ENCODE data around the gene FBXL13. TPM values are rescaled to one million over a fixed set of nuclear protein-coding genes. Genes with fewer than 3 reads are reported as not detected.

Gene FBXL13
- total and polyA plus RNA-seq, 8 donors, result 0.42 to 2.4 (median 1.4) TPM

DNA sequence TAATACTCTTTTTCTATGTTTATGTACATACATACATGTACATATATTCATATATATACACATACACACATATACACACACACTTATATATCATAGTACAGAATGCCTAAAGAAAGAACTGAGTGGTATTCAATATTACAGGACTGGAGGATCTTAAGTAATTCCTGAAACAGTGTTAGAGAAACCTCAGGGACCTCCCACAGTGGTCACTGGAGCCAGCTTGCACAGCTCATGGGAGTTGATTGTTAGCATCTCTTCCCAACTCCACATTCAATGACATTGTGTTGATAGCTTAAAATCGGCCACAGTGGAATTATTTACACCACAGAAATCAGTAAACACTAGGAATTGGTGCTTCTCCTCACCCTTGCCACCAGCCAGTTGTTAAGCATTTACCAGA is 155.8 kb downstream of the FBXL13 start:
- no peak for FAIRE-seq
- Histone ChIP-seq H3K4me3 (no peak overlapping the region), H3K27ac (no peak overlapping the region), H3K36me3 (no peaks in the 10 kb centered on the region), H3K4me1 (no peaks in the 10 kb centered on the region), H3K27me3 (no peaks in the 10 kb centered on the region), H3K9me3 (no peaks in the 10 kb centered on the region)
- TF ChIP-seq, protein P1, sequence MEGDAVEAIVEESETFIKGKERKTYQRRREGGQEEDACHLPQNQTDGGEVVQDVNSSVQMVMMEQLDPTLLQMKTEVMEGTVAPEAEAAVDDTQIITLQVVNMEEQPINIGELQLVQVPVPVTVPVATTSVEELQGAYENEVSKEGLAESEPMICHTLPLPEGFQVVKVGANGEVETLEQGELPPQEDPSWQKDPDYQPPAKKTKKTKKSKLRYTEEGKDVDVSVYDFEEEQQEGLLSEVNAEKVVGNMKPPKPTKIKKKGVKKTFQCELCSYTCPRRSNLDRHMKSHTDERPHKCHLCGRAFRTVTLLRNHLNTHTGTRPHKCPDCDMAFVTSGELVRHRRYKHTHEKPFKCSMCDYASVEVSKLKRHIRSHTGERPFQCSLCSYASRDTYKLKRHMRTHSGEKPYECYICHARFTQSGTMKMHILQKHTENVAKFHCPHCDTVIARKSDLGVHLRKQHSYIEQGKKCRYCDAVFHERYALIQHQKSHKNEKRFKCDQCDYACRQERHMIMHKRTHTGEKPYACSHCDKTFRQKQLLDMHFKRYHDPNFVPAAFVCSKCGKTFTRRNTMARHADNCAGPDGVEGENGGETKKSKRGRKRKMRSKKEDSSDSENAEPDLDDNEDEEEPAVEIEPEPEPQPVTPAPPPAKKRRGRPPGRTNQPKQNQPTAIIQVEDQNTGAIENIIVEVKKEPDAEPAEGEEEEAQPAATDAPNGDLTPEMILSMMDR (IDR thresholded peaks at IDR 0.05), result no peak
- intact Hi-C loops (cut with DNase I), result no loop called here
- 26 to 31% methylated on average over 1 of the region's 1 CpG for WGBS, 2 donors
- no peak for ATAC-seq
- no peak for DNase-seq

DNA sequence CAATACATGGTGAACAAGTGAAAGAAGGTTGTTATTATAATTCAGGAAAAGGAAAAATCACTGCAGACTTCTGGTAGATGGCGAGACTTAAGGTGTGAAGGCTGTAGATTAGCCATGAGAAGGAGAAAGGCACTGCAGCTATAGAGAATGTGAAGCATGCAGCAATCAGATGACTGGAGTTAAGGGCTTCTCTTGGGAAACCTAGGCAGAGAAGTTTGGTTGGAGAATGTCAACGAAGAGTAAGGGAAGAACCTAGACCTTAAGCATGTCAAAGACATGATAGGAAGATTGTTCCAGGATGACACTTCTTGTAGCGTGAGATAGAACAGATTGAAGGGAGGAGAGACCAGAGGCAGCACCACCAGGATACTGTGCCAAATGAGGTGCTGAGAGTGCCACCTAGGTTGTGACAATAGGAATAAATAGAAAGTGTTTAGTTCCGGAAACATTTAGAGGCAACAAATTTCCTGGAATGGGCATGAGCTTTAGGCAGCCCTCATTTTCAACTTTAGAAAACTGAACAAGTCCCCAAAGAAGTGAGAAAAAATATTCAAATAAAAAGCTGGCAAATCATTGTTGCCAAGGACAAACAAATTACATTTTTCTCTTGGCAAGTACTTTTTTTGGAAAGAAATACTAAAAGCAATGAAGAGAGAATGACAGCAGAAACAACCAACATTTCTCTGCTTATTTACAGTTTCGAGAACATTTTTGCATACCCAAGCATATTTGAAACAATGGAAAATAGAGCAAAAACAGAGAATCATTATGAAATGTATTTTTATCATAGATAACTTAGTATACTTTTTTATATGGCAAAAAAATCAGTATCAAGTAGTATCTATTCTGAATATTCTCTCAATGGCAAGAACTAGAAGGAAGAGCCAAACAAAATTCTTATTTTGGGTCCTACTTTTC is 156.9 kb downstream of the FBXL13 start:
- TF ChIP-seq, protein P1 (IDR thresholded peaks at IDR 0.05), result no peak
- no peaks in the 10 kb centered on the region for H3K9me3 ChIP-seq
- H3K36me3 ChIP-seq, result no peaks in the 10 kb centered on the region
- DNase-seq (no peak), FAIRE-seq (no peak), ATAC-seq (peak in 2 of 4 donors; percentile 47 to 57)
- intact Hi-C loops (cut with DNase I), result no loop called here
- 78% methylated on average over 5 of the region's 5 CpGs for WGBS, 2 donors
- no peaks in the 10 kb centered on the region for H3K27me3 ChIP-seq
- no peaks in the 10 kb centered on the region for H3K4me1 ChIP-seq
- H3K4me3 ChIP-seq, result no peak overlapping the region
- H3K27ac ChIP-seq, result no peak overlapping the region

DNA sequence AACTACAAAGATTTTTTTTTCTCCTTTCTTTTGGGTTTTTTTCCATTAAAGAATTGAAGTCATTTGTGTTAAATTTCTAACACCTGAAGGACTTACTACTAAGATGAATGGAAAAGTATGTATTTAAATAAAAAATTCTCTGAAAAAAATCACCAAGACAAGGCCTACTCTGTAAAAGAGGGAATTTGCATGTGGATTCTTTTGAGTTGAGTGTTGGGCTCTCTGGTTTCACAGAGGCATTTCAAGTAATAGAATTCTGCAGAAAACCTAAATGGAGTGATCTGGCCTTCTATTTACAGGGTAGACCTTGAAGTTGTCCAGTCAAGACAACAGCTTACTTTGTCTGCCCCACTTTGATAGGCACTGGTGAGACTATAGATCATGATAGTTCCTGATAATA is 157.7 kb downstream of the FBXL13 start:
- DNase-seq, result no peak
- FAIRE-seq, result no peak
- Histone ChIP-seq H3K4me1 (no peaks in the 10 kb centered on the region), H3K4me3 (no peak overlapping the region), H3K9me3 (no peaks in the 10 kb centered on the region), H3K36me3 (no peaks in the 10 kb centered on the region), H3K27me3 (no peaks in the 10 kb centered on the region), H3K27ac (no peak overlapping the region)
- intact Hi-C loops (cut with DNase I), result no loop called here
- ATAC-seq, result no peak
- TF ChIP-seq, protein P1 (IDR thresholded peaks at IDR 0.05), result no peak

DNA sequence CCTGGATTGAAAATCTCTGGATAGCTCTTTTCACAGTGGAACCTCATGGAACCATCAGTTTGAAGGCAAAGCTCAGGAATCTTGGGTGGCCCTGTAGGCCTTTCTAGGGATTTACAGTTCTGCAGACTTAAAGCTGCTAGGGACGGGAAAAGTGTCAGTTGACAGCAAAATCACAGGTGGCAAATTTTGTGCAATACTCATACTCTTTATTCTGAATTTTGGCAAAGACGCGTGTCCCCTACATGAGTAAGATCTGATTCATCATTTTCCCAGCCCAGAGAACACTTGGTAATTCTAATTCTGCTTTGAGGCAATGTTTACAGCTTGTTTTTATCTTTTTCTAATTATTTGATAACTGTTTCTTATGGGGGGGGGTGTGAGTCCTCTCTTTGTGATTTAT is 158.2 kb downstream of the FBXL13 start:
- Histone ChIP-seq H3K27me3 (no peaks in the 10 kb centered on the region), H3K4me3 (no peak overlapping the region), H3K4me1 (no peaks in the 10 kb centered on the region), H3K36me3 (no peaks in the 10 kb centered on the region), H3K27ac (no peak overlapping the region), H3K9me3 (no peaks in the 10 kb centered on the region)
- 88 to 90% methylated on average over 3 of the region's 3 CpGs for WGBS, 2 donors
- intact Hi-C loops (cut with DNase I), result no loop called here
- TF ChIP-seq, protein P1 (IDR thresholded peaks at IDR 0.05), result no peak
- FAIRE-seq (no peak), ATAC-seq (no peak), DNase-seq (no peak)

DNA sequence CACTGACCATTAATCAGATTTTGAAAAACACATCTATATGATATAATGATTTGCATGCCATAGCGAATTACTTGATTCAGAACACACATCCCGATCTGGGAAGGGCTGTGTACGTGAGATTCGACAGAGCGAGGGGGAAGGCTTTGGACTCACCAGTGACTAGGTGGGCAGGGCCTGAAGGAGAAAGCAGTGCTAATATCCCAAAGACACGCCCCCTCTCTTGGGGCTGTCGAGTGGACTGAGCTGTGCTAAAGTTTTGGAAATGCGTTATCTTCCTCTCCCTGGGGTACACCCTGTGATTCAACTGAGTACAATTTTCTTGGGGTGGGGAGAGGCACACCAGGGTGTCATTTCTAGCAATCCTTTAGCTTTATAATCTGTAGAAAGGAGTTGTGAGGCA is 160.0 kb downstream of the FBXL13 start:
- no peaks in the 10 kb centered on the region for H3K27me3 ChIP-seq
- H3K4me1 ChIP-seq, result no peaks in the 10 kb centered on the region
- peak in 3 of 4 donors; percentile 45 to 69 (median 63) for ATAC-seq
- H3K36me3 ChIP-seq, result no peaks in the 10 kb centered on the region
- intact Hi-C loops (cut with DNase I), result no loop called here
- no peaks in the 10 kb centered on the region for H3K9me3 ChIP-seq
- no peak for DNase-seq
- TF ChIP-seq, protein P1 (IDR thresholded peaks at IDR 0.05), result no peak
- H3K27ac ChIP-seq, result no peak overlapping the region
- no peak overlapping the region for H3K4me3 ChIP-seq
- WGBS, 2 donors, result 74 to 87% methylated on average over 8 of the region's 8 CpGs
- no peak for FAIRE-seq
